GM12875 (cell line): ENCODE data around the gene ELMO1.

ENCODE experiments used
- H3K4me3 ChIP-seq: one replicate; pipeline ENCODE4 v1.5.1; 2011; ENCODE audit warnings: low read depth, low read length, control low read depth
- TF ChIP-seq, protein P1 (sequence below): IDR thresholded peaks from 2 replicates; pipeline ENCODE4 v1.5.1; 2011; ENCODE audit warnings: low read depth, mild to moderate bottlenecking, control low read depth, inconsistent platforms, low read length, moderate library complexity, borderline replicate concordance; ENCODE audit not compliant: insufficient read depth

ELMO1 gene

DNA sequence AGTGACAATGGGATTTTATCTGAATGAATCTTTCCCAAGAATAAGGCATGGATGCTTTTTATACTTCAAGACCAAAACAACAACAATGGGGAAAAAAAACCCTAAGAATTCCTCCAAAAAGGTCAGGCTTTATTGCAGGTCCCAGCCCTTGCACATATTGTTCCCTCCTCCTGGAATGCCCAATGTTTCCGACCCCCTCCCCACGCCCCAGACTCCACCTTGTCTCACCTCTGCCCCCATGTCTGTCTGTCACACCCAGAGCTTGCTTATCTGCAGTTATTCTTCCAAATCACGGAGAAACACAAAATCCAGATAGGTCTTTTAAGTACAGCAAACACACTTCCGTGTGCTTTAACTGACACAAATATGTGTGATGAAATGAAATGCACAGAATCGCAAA, 43.5 kb downstream of the ELMO1 start:
- no peak overlapping the region for H3K4me3 ChIP-seq
- TF ChIP-seq, protein P1, sequence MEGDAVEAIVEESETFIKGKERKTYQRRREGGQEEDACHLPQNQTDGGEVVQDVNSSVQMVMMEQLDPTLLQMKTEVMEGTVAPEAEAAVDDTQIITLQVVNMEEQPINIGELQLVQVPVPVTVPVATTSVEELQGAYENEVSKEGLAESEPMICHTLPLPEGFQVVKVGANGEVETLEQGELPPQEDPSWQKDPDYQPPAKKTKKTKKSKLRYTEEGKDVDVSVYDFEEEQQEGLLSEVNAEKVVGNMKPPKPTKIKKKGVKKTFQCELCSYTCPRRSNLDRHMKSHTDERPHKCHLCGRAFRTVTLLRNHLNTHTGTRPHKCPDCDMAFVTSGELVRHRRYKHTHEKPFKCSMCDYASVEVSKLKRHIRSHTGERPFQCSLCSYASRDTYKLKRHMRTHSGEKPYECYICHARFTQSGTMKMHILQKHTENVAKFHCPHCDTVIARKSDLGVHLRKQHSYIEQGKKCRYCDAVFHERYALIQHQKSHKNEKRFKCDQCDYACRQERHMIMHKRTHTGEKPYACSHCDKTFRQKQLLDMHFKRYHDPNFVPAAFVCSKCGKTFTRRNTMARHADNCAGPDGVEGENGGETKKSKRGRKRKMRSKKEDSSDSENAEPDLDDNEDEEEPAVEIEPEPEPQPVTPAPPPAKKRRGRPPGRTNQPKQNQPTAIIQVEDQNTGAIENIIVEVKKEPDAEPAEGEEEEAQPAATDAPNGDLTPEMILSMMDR: no peak

GRCh38 chr7:37399876-37400421, 48.7 kb downstream of the ELMO1 start:
- no peak overlapping the region for H3K4me3 ChIP-seq
- TF ChIP-seq, protein P1: no peak

DNA sequence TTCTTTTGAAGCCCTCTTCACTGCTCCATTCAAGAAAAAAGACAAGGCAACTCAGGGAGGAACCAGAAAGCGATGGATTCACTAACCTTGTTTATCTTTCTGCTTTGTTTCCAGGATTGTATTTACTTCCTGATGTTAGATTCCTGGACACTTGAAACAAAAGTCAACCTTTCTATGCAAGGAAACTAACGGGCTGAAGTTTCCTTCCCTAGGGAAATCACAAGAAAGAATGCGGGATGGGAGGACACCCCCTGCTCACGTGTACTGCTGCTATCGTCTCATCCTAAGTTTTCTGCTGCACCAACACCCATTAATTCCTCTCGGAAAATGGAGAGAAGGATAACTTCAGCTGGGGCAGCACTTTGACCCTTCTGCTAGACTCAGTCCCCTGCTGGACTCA, 50.3 kb downstream of the ELMO1 start:
- no peak overlapping the region for H3K4me3 ChIP-seq
- TF ChIP-seq, protein P1: no peak

DNA sequence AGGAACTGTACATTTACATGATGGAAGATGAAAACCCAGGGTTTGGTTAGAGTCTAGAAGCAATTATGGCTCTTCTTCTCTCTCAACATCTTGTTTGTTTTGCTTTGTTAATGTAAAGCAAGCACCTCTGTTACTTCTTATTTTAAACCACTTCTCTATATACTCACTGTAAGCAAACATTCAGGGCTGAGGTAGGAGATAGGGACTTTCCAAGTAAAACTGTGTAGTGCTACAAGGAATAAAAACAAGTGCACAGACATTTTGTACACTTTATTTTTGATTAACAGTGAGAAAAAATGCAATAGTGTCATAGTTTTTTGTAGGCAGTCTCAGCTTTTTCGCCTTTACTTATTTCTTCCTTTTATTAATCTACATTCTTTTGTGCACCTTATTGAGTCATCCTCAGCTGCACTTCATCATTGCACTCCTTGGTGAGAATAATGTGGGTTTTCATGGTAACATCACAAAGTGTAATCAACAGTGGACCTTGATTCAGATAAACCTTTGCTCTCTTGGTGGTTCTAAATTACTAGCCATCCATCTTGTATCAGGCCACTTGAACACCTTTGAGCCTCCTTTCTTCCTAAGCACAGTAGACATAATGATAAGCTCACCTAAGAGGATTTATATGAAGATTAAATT, 52.9 kb downstream of the ELMO1 start:
- no peak overlapping the region for H3K4me3 ChIP-seq

GRCh38 chr7:37394158-37394557, 54.5 kb downstream of the ELMO1 start:
- no peak overlapping the region for H3K4me3 ChIP-seq
- TF ChIP-seq, protein P1: no peak

More for the DNA sequence above, 52.9 kb downstream of the ELMO1 start:
- TF ChIP-seq, protein P1: no peak

- no peak overlapping the region for H3K4me3 ChIP-seq
- TF ChIP-seq, protein P1: no peak
These were observed 55.2 kb downstream of the ELMO1 start for GRCh38 chr7:37393476-37393875.

- no peak overlapping the region for H3K4me3 ChIP-seq
- TF ChIP-seq, protein P1: no peak
These were observed 56.0 kb downstream of the ELMO1 start for GRCh38 chr7:37392673-37393017.
